ENCODE data around the gene ATG2B. TPM values are rescaled to one million over a fixed set of nuclear protein-coding genes. Genes with fewer than 3 reads are reported as not detected.

The ATG2B gene
- total RNA-seq = 41.9 TPM

GRCh38 chr14:96362965-96363750 is at the start of gene ATG2B, which contains the start of gene GSKIP:
Gene ATG2B, minus strand, starts transcription at chr14:96363341. Its CDS starts 365 bp downstream, at chr14:96362976.
Gene GSKIP, plus strand, starts transcription at chr14:96363526. Its CDS starts 18,722 bp downstream, at chr14:96382248.
- DNase-seq = peak; percentile 95

GRCh38 chr14:96410119-96410518 is 47.0 kb upstream of the ATG2B start:
- DNase-seq = no peak

- no peak for DNase-seq
Observed at GRCh38 chr14:96409701-96410100, 46.6 kb upstream of the ATG2B start.

GRCh38 chr14:96408608-96409007 is 45.5 kb upstream of the ATG2B start:
- DNase-seq = no peak

- no peak for DNase-seq
Observed at GRCh38 chr14:96407935-96408570, 44.9 kb upstream of the ATG2B start.

GRCh38 chr14:96405677-96406076 is 42.5 kb upstream of the ATG2B start:
- no peak for DNase-seq

GRCh38 chr14:96403409-96403808 is 40.3 kb upstream of the ATG2B start:
- no peak for DNase-seq

GRCh38 chr14:96400495-96400894 is 37.4 kb upstream of the ATG2B start:
- no peak for DNase-seq

- DNase-seq = no peak
Observed at GRCh38 chr14:96399405-96399804, 36.3 kb upstream of the ATG2B start.

GRCh38 chr14:96398921-96399320 is 35.8 kb upstream of the ATG2B start:
- no peak for DNase-seq

GRCh38 chr14:96398432-96398831 is 35.3 kb upstream of the ATG2B start:
- no peak for DNase-seq

- no peak for DNase-seq
Observed at GRCh38 chr14:96394047-96394815, 31.1 kb upstream of the ATG2B start.

- DNase-seq = no peak
Observed at GRCh38 chr14:96393071-96393691, 30.0 kb upstream of the ATG2B start.

- peak; percentile 81 for DNase-seq
Observed at GRCh38 chr14:96391293-96392118, 28.4 kb upstream of the ATG2B start.

GRCh38 chr14:96390965-96391292 is 27.8 kb upstream of the ATG2B start:
- no peak for DNase-seq

- DNase-seq = no peak
Observed at GRCh38 chr14:96385385-96385784, 22.2 kb upstream of the ATG2B start.

- no peak for DNase-seq
Observed at GRCh38 chr14:96384740-96385139, 21.6 kb upstream of the ATG2B start.

GRCh38 chr14:96384053-96384452 is 20.9 kb upstream of the ATG2B start:
- DNase-seq = no peak

- no peak for DNase-seq
Observed at GRCh38 chr14:96383445-96383844, 20.3 kb upstream of the ATG2B start.

GRCh38 chr14:96380735-96381134 is 17.6 kb upstream of the ATG2B start:
- DNase-seq = no peak

GRCh38 chr14:96376093-96376492 is 13.0 kb upstream of the ATG2B start:
- no peak for DNase-seq

GRCh38 chr14:96373538-96373937 is 10.4 kb upstream of the ATG2B start:
- no peak for DNase-seq
